Measurements from ENCODE around the gene PTGER1. TPM values are rescaled to one million over a fixed set of nuclear protein-coding genes. Genes with fewer than 3 reads are reported as not detected.

The PTGER1 gene
- total and polyA plus RNA-seq, 2 of the 4 experiments (the other 2 are of a cell fraction), result 0.54 to 0.60 TPM

GRCh38 chr19:14443632-14444216 is 31.4 kb downstream of the PTGER1 start:
- H3K56ac ChIP-seq (ENCODE audit: extremely low read depth, insufficient read depth, low read length), result no peak overlapping the region
- H2AK5ac ChIP-seq (ENCODE audit: low read depth, low read length), result no peak overlapping the region
- no peak overlapping the region for H3K4ac ChIP-seq (ENCODE audit: low read depth, low read length)
- H2BK20ac ChIP-seq (ENCODE audit: low read depth, low read length), result no peak overlapping the region
- intact Hi-C loops (cut with micrococcal nuclease) (no loop called here), dilution Hi-C loops (cut with HindIII; ENCODE audit: low sequenced_read_pairs, unreplicated experiment) (no loop called here), in situ Hi-C loops (cut with MboI; ENCODE audit: low sequenced_read_pairs) (no loop called here)
- no peak overlapping the region for H2BK120ac ChIP-seq (ENCODE audit: low read depth, low read length)
- H4K20me1 ChIP-seq (ENCODE audit: insufficient read depth, low read length), result peaks cover 24% of the 10 kb centered on the region
- ChIA-PET CTCF (no interaction called here), POLR2A (ENCODE audit: unreplicated experiment) (no interaction called here)
- TF ChIP-seq MXI1 (IDR thresholded peaks at IDR 0.05; ENCODE audit: borderline replicate concordance, low read depth, low read length), result no peak
- TF ChIP-seq CHD1 (IDR thresholded peaks at IDR 0.05; ENCODE audit: low read depth, low read length), result no peak
- TF ChIP-seq RAD21 (IDR thresholded peaks at IDR 0.05; ENCODE audit: low read length), result no peak
- TF ChIP-seq CTCF (conservative IDR thresholded peaks at IDR 0.05; ENCODE audit: low read depth, low read length), result no peak
- TF ChIP-seq, protein P1, sequence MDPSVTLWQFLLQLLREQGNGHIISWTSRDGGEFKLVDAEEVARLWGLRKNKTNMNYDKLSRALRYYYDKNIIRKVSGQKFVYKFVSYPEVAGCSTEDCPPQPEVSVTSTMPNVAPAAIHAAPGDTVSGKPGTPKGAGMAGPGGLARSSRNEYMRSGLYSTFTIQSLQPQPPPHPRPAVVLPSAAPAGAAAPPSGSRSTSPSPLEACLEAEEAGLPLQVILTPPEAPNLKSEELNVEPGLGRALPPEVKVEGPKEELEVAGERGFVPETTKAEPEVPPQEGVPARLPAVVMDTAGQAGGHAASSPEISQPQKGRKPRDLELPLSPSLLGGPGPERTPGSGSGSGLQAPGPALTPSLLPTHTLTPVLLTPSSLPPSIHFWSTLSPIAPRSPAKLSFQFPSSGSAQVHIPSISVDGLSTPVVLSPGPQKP (IDR thresholded peaks at IDR 0.05; ENCODE audit: borderline replicate concordance, low read depth, low read length), result no peak
- TF ChIP-seq FOS (IDR thresholded peaks at IDR 0.05; ENCODE audit: low read depth, low read length), result no peak
- TF ChIP-seq MAZ (IDR thresholded peaks at IDR 0.05; ENCODE audit: borderline replicate concordance, low read depth, low read length), result no peak
- no peak for TF ChIP-seq RCOR1 (IDR thresholded peaks at IDR 0.05; ENCODE audit: insufficient replicate concordance, low read length)
- no peak for TF ChIP-seq NFE2L2 (IDR thresholded peaks at IDR 0.05; ENCODE audit: low read depth, low read length)
- no peak for TF ChIP-seq BHLHE40 (IDR thresholded peaks at IDR 0.05; ENCODE audit: low read depth, low read length)
- no peak for TF ChIP-seq RFX5 (IDR thresholded peaks at IDR 0.05; ENCODE audit: low read depth, low read length)
- no peak for TF ChIP-seq POLR2A (IDR thresholded peaks at IDR 0.05; ENCODE audit: low read depth, low read length)
- no peak for TF ChIP-seq MAFK (IDR thresholded peaks at IDR 0.05; ENCODE audit: low read depth, low read length)
- no peak for TF ChIP-seq SMC3 (IDR thresholded peaks at IDR 0.05; ENCODE audit: low read depth, low read length)
- TF ChIP-seq, protein P2, sequence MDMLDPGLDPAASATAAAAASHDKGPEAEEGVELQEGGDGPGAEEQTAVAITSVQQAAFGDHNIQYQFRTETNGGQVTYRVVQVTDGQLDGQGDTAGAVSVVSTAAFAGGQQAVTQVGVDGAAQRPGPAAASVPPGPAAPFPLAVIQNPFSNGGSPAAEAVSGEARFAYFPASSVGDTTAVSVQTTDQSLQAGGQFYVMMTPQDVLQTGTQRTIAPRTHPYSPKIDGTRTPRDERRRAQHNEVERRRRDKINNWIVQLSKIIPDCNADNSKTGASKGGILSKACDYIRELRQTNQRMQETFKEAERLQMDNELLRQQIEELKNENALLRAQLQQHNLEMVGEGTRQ (IDR thresholded peaks at IDR 0.05; ENCODE audit: low read depth, low read length), result no peak
- no peak for TF ChIP-seq CEBPB (IDR thresholded peaks at IDR 0.05; ENCODE audit: low read depth, low read length)
- no peaks in the 10 kb centered on the region for H3K9me3 ChIP-seq (ENCODE audit: control insufficient read depth, insufficient read depth, low read length)
- peaks cover 2% of the 10 kb centered on the region; the same call in 1 of the 2 replicates for H3K4me1 ChIP-seq (ENCODE audit: control insufficient read depth, insufficient read depth, low read length)
- no peak overlapping the region for H3K9ac ChIP-seq (ENCODE audit: low read depth, low read length)
- H3K14ac ChIP-seq (replicated peaks; ENCODE audit: low read depth, low read length), result no peak overlapping the region
- H2BK15ac ChIP-seq (ENCODE audit: low read depth, low read length), result no peak overlapping the region
- ATAC-seq (ENCODE audit: low read depth) (no peak), DNase-seq (no peak)
- WGBS, 2 experiments (ENCODE audit: extremely low coverage in 2 of 2, insufficient read length in 1 of 2), result 98% methylated on average over 11 of the region's 14 CpGs; no CpG with 5 or more reads in 1 of the 2 experiments
- H3K27me3 ChIP-seq (ENCODE audit: control insufficient read depth, insufficient read depth, low read length), result no peaks in the 10 kb centered on the region
- no peak overlapping the region for H4K5ac ChIP-seq (ENCODE audit: low read depth, low read length)
- no peak overlapping the region for H4K91ac ChIP-seq (ENCODE audit: insufficient read depth, low read depth, low read length)
- no peak overlapping the region for H3K23ac ChIP-seq (ENCODE audit: low read depth, low read length)
- H2BK5ac ChIP-seq (ENCODE audit: low read depth, low read length, poor library complexity, severe bottlenecking), result no peak overlapping the region
- peak overlapping the region; percentile 16 for H2AK9ac ChIP-seq (replicated peaks; ENCODE audit: low read depth, low read length, poor library complexity)
- H3K9me1 ChIP-seq (ENCODE audit: insufficient read depth, low read length), result peaks cover 33% of the 10 kb centered on the region
- no peak overlapping the region for H4K8ac ChIP-seq (ENCODE audit: low read depth in 2 of 2, low read length in 2 of 2)
- H2AFZ ChIP-seq (replicated peaks; ENCODE audit: low read length, poor library complexity), result peak overlapping the region; percentile 32
- no peak overlapping the region for H3K4me3 ChIP-seq (ENCODE audit: insufficient read depth, low read depth, low read length)
- no peak overlapping the region for H3K18ac ChIP-seq (ENCODE audit: low read depth, low read length)
- no peak overlapping the region for H3K4me2 ChIP-seq (ENCODE audit: low read depth, low read length)
- peaks cover 3 to 50% of the 10 kb centered on the region in 2 experiments for H3K79me1 ChIP-seq (ENCODE audit: low read depth in 1 of 2, low read length in 2 of 2)
- peaks cover 54% of the 10 kb centered on the region for H3K36me3 ChIP-seq (ENCODE audit: control insufficient read depth, insufficient read depth, low read length)
- no TSS peak for BruUV-seq (replicated peaks)
- no peak overlapping the region for H3K27ac ChIP-seq (ENCODE audit: insufficient read depth, low read length)
